HEK293 (cell line): Measurements from ENCODE around the gene CCDC9B.

Experiments used
- IKZF3 ChIP-seq: fragments of 450-650 bp; IDR thresholded peaks from 2 replicates; pipeline ENCODE4 v1.5.0; 2018; ENCODE audit warnings: missing biosample characterization, mild to moderate bottlenecking, missing genetic modification characterization, moderate library complexity
- KLF16 ChIP-seq: fragments of 450-650 bp; formaldehyde crosslinking; IDR thresholded peaks from 2 replicates; pipeline ENCODE4 v1.5.1; 2017; ENCODE audit warnings: missing biosample characterization, missing genetic modification characterization
- KLF8 ChIP-seq: fragments of 450-650 bp; formaldehyde crosslinking; IDR thresholded peaks from 2 replicates; pipeline ENCODE4 v1.5.1; 2016; ENCODE audit warnings: missing biosample characterization, missing genetic modification characterization
- OVOL3 ChIP-seq: fragments of 450-650 bp; formaldehyde crosslinking; IDR thresholded peaks from 2 replicates; pipeline ENCODE4 v1.5.1; 2016; ENCODE audit warnings: missing biosample characterization, missing genetic modification characterization
- RBAK ChIP-seq: fragments of 450-650 bp; formaldehyde crosslinking; IDR thresholded peaks from 2 replicates; pipeline ENCODE4 v1.5.1; 2016; ENCODE audit warnings: missing biosample characterization, missing genetic modification characterization
- SCRT2 ChIP-seq: fragments of 450-650 bp; formaldehyde crosslinking; IDR thresholded peaks from 2 replicates; pipeline ENCODE4 v1.5.1; 2016; ENCODE audit warnings: missing biosample characterization, missing genetic modification characterization
- SETDB1 ChIP-seq: IDR thresholded peaks from one replicate; pipeline ENCODE4 v1.6.1; 2017; ENCODE audit warnings: mild to moderate bottlenecking, low read length, moderate library complexity, mixed read lengths; ENCODE audit not compliant: insufficient read length
- ZBTB48 ChIP-seq: fragments of 450-650 bp; formaldehyde crosslinking; IDR thresholded peaks from 2 replicates; pipeline ENCODE4 v1.5.1; 2016; ENCODE audit warnings: missing biosample characterization, missing genetic modification characterization
- ZBTB49 ChIP-seq: fragments of 450-650 bp; formaldehyde crosslinking; IDR thresholded peaks from 2 replicates; pipeline ENCODE4 v1.5.1; 2016; ENCODE audit warnings: missing biosample characterization, missing genetic modification characterization, low read depth
- ZBTB8A ChIP-seq: fragments of 450-650 bp; formaldehyde crosslinking; IDR thresholded peaks from 2 replicates; pipeline ENCODE4 v1.5.1; 2016; ENCODE audit warnings: missing biosample characterization, missing genetic modification characterization
- ZFP41 ChIP-seq: fragments of 450-650 bp; formaldehyde crosslinking; IDR thresholded peaks from 2 replicates; pipeline ENCODE4 v1.5.1; 2016; ENCODE audit warnings: missing biosample characterization, missing genetic modification characterization, borderline replicate concordance
- ZNF114 ChIP-seq: fragments of 450-650 bp; formaldehyde crosslinking; IDR thresholded peaks from 2 replicates; pipeline ENCODE4 v1.5.0; 2017; ENCODE audit warnings: missing biosample characterization, missing genetic modification characterization
- ZNF121 ChIP-seq: fragments of 450-650 bp; formaldehyde crosslinking; IDR thresholded peaks from 2 replicates; pipeline ENCODE4 v1.5.1; 2016; ENCODE audit warnings: missing biosample characterization, missing genetic modification characterization
- ZNF157 ChIP-seq: fragments of 450-650 bp; formaldehyde crosslinking; IDR thresholded peaks from 2 replicates; pipeline ENCODE4 v1.5.1; 2016; ENCODE audit warnings: missing biosample characterization, missing genetic modification characterization
- ZNF2 ChIP-seq: fragments of 450-650 bp; formaldehyde crosslinking; IDR thresholded peaks from 2 replicates; pipeline ENCODE4 v1.5.1; 2016; ENCODE audit warnings: missing biosample characterization, missing genetic modification characterization
- ZNF248 ChIP-seq: fragments of 450-650 bp; formaldehyde crosslinking; IDR thresholded peaks from 2 replicates; pipeline ENCODE4 v1.5.1; 2017; ENCODE audit warnings: missing biosample characterization, missing genetic modification characterization
- ZNF26 ChIP-seq: fragments of 450-650 bp; formaldehyde crosslinking; IDR thresholded peaks from 2 replicates; pipeline ENCODE4 v1.5.1; 2016; ENCODE audit warnings: missing biosample characterization, missing genetic modification characterization
- ZNF362 ChIP-seq: fragments of 450-650 bp; formaldehyde crosslinking; IDR thresholded peaks from 2 replicates; pipeline ENCODE4 v1.5.1; 2016; ENCODE audit warnings: missing biosample characterization, missing genetic modification characterization
- ZNF37A ChIP-seq: fragments of 450-650 bp; IDR thresholded peaks from 2 replicates; pipeline ENCODE4 v1.5.1; 2018; ENCODE audit warnings: missing biosample characterization, missing genetic modification characterization
- ZNF391 ChIP-seq: fragments of 450-650 bp; formaldehyde crosslinking; IDR thresholded peaks from 2 replicates; pipeline ENCODE4 v1.5.1; 2016; ENCODE audit warnings: low read depth, missing biosample characterization, missing genetic modification characterization, borderline replicate concordance
- ZNF416 ChIP-seq: fragments of 450-650 bp; formaldehyde crosslinking; IDR thresholded peaks from 2 replicates; pipeline ENCODE4 v1.5.1; 2016; ENCODE audit warnings: missing biosample characterization, missing genetic modification characterization
- ZNF488 ChIP-seq: fragments of 450-650 bp; formaldehyde crosslinking; IDR thresholded peaks from 2 replicates; pipeline ENCODE4 v1.5.1; 2016; ENCODE audit warnings: missing biosample characterization, missing genetic modification characterization
- ZNF529 ChIP-seq: fragments of 450-650 bp; formaldehyde crosslinking; IDR thresholded peaks from 2 replicates; pipeline ENCODE4 v1.5.1; 2017; ENCODE audit warnings: missing genetic modification characterization, missing biosample characterization; ENCODE audit not compliant: insufficient replicate concordance
- ZNF555 ChIP-seq: fragments of 450-650 bp; formaldehyde crosslinking; conservative IDR thresholded peaks from 2 replicates; pipeline ENCODE4 v1.5.1; 2017; ENCODE audit warnings: missing biosample characterization, mild to moderate bottlenecking, missing genetic modification characterization, inconsistent platforms
- ZNF560 ChIP-seq: fragments of 450-650 bp; formaldehyde crosslinking; IDR thresholded peaks from 2 replicates; pipeline ENCODE4 v1.5.1; 2017; ENCODE audit warnings: missing biosample characterization, missing genetic modification characterization, borderline replicate concordance
- ZNF561 ChIP-seq: fragments of 450-650 bp; IDR thresholded peaks from 2 replicates; pipeline ENCODE4 v1.5.1; 2018; ENCODE audit warnings: missing biosample characterization, missing genetic modification characterization, borderline replicate concordance
- ZNF596 ChIP-seq: fragments of 450-650 bp; IDR thresholded peaks from 2 replicates; pipeline ENCODE4 v1.5.0; 2018; ENCODE audit warnings: missing biosample characterization, mild to moderate bottlenecking, missing genetic modification characterization, moderate library complexity
- ZNF670 ChIP-seq: fragments of 450-650 bp; formaldehyde crosslinking; IDR thresholded peaks from 2 replicates; pipeline ENCODE4 v1.5.1; 2016; ENCODE audit warnings: missing biosample characterization, missing genetic modification characterization, low read depth
- ZNF704 ChIP-seq: fragments of 450-650 bp; formaldehyde crosslinking; IDR thresholded peaks from 2 replicates; pipeline ENCODE4 v1.5.1; 2016; ENCODE audit warnings: missing biosample characterization, missing genetic modification characterization
- ZNF76 ChIP-seq: fragments of 450-650 bp; formaldehyde crosslinking; IDR thresholded peaks from 2 replicates; pipeline ENCODE4; 2016; ENCODE audit warnings: low read depth, missing biosample characterization, missing genetic modification characterization, borderline replicate concordance
- ZNF776 ChIP-seq: fragments of 450-650 bp; formaldehyde crosslinking; IDR thresholded peaks from 2 replicates; pipeline ENCODE4 v1.5.0; 2017; ENCODE audit warnings: missing biosample characterization, missing genetic modification characterization, borderline replicate concordance
- ZNF843 ChIP-seq: fragments of 450-650 bp; formaldehyde crosslinking; IDR thresholded peaks from 2 replicates; pipeline ENCODE4 v1.5.1; 2016; ENCODE audit warnings: missing biosample characterization, missing genetic modification characterization
- ZSCAN4 ChIP-seq: fragments of 450-650 bp; formaldehyde crosslinking; IDR thresholded peaks from 2 replicates; pipeline ENCODE4 v1.5.1; 2017; ENCODE audit warnings: missing biosample characterization, missing genetic modification characterization

Gene CCDC9B

GRCh38 chr15:40323239-40323952 is 17.3 kb downstream of the CCDC9B start, which contains the start of gene INAFM2 (continued):
- TF ChIP-seq IKZF3 (peak; percentile 48; the same call in 1 of the 2 replicates), ZNF596 (peak; percentile 85), ZNF529 (no peak), ZNF362 (tag by site-specific recombination) (no peak), ZNF391 (tag by site-specific recombination) (no peak), ZNF37A (no peak), ZNF561 (tag by site-specific recombination) (peak; percentile 61; the same call in 1 of the 2 replicates), ZNF670 (no peak), ZNF248 (tag by site-specific recombination) (no peak), RBAK (tag by site-specific recombination) (no peak), ZNF416 (no peak), SCRT2 (tag by site-specific recombination) (peak; percentile 80), ZNF560 (tag by site-specific recombination) (no peak), ZNF76 (tag by site-specific recombination) (peak; percentile 73; the same call in 1 of the 2 replicates), SETDB1 (peak; percentile 63), ZFP41 (tag by site-specific recombination) (no peak), ZSCAN4 (tag by site-specific recombination) (no peak), ZNF776 (tag by site-specific recombination) (no peak), ZNF2 (tag by site-specific recombination) (no peak), ZNF114 (tag by site-specific recombination) (no peak), ZBTB48 (tag by site-specific recombination) (peak; percentile 50; the same call in 1 of the 2 replicates), KLF8 (tag by site-specific recombination) (peak; percentile 76; the same call in 1 of the 2 replicates), ZNF555 (tag by site-specific recombination) (no peak), ZBTB8A (tag by site-specific recombination) (peak; percentile 86), ZNF121 (tag by site-specific recombination) (no peak), OVOL3 (no peak), ZNF26 (tag by site-specific recombination) (no peak), ZBTB49 (tag by site-specific recombination) (no peak), ZNF843 (tag by site-specific recombination) (peak; percentile 45; the same call in 1 of the 2 replicates), KLF16 (tag by site-specific recombination) (peak; percentile 77; the same call in 1 of the 2 replicates), ZNF488 (tag by site-specific recombination) (no peak), ZNF704 (tag by site-specific recombination) (no peak), ZNF157 (no peak)
